ENCODE data around the gene NXN.
"Not testable (repeated sequence)": the region's sequence is repeated elsewhere in the genome, so short reads cannot be mapped to it uniquely, and the experiment has no call there.

NXN gene

DNA sequence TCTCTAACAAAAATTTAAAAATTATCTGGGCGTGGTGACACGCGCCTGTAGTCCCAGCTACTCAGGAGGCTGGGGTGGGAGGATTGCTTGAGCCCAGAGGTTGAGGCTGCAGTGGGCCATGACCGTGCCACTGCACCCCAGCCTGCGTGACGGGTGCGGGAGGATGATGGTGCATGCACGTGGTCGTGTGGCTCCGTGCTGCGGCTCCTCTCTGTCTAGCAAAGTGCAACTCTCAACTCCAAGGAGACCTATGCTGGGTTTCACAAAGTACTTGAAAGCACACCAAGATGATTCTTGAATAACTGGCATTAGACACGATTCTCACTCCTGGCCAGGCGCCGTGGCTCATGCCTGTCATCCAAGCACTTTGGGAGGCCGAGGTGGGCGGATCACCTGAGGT, 25.8 kb downstream of the NXN start:
- DNase-seq (ENCODE audit: low spot score): no peak

DNA sequence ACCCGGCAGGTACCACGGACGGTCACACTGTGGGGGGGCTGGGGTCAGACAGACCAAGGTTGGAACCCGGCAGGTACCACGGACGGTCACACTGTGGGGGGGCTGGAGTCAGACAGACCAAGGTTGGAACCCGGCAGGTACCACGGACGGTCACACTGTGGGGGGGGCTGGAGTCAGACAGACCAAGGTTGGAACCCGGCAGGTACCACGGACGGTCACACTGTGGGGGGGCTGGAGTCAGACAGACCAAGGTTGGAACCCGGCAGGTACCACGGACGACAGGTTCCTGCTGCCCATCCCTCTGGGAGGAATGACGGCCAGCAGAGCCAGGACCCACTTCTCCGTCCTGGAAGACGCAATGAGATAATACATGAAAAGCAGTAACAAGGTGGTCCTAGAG, 27.0 kb downstream of the NXN start:
- not testable (repeated sequence) for DNase-seq (ENCODE audit: low spot score)

DNA sequence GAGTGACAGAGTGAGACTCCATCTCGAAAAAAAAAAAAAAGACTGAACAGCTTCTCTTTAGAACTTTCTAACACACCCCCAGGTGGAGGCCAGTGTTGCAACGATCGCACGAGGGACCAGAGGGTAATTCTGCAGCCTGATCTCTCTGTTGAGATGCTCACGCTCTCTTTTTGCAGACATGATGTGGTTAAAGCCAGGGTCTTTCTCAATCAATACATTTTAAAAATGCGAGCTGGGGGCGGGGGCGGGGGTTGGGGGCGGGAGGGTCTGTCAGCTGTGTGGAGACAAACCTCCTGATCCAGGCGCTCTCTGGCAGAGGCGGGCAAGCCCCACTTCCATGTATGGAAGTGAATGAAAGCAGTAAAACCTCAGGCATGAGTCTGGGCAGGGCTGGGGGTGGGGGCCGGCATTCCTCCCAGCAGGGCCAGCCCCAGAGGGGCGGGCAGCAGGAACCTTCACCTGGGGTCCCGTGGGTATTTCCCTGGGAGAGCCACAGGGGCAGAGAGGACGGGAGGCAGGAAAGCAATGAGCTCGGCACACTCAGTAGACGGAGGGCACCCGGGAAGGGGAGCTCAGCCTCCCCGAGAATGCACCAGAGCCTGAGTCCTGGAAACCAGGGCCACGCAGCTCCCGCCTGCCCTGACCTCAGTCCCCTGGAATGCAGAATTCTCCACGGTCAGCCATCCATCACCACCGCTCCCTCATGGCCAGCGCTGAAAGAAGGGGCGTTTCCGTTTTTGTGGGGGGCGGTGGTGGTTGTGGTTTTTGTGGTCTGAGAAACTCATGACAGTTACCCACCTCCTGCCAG, 28.0 kb downstream of the NXN start:
- DNase-seq (ENCODE audit: low spot score): peak; percentile 99

DNA sequence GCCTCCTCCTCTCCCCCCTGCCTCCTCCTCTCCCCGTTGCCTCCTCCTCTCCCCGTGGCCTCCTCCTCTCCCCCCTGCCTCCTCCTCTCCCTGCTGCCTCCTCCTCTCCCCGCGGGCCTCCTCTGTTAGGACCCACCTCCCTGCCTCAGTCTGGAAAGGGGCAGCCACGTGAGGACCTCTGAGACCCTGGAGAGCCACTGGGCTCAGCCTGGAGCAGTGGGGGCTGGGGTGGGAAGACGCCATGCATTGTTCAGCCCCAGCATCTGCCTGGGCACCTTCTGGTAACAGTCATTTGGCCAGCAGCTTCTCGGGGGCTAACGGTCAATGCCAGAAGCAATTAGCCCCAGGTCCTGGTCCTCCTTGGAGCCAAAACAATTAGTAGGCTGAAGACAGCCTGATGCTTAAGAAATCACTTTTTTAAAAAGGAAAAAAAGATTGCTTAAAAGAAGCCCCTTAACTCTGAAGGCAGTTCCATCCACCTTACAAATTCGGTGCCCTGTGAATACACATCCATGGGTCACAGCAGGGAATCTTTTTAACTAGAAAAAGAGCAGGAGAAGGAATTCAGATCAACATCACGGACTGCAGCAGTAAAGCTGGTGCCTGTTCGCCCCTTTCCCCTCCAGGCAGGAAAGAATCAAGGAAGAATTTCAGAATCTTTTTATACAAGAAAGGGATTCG, 29.8 kb downstream of the NXN start:
- peak; percentile 71 for DNase-seq (ENCODE audit: low spot score)

DNA sequence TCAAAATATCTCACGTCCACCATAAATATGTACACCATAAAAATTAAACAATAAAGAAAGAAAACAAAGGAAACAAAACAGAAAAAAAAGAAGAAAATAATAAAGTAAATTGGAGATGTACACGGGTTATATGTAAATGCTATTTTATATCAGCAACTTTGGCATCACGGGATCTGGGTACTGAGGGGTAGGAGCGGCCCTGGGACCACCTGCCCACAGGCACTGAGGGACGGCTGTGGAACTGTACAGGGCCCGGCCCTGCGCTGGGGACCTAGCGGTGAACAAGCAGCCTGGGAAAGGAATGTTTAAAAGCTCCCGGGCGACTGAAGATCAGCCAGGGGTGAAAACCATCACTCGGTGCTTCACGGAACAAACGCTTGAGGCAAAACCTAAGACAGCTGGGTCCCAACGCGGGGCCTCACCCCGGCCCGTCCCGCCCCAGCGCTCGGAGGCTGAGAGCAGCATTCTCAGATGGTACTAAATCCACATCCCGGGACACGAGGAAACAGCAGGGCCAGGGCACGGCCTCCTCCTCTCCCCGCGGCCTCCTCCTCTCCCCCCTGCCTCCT, 31.2 kb downstream of the NXN start:
- DNase-seq (ENCODE audit: low spot score): peak; percentile 38

DNA sequence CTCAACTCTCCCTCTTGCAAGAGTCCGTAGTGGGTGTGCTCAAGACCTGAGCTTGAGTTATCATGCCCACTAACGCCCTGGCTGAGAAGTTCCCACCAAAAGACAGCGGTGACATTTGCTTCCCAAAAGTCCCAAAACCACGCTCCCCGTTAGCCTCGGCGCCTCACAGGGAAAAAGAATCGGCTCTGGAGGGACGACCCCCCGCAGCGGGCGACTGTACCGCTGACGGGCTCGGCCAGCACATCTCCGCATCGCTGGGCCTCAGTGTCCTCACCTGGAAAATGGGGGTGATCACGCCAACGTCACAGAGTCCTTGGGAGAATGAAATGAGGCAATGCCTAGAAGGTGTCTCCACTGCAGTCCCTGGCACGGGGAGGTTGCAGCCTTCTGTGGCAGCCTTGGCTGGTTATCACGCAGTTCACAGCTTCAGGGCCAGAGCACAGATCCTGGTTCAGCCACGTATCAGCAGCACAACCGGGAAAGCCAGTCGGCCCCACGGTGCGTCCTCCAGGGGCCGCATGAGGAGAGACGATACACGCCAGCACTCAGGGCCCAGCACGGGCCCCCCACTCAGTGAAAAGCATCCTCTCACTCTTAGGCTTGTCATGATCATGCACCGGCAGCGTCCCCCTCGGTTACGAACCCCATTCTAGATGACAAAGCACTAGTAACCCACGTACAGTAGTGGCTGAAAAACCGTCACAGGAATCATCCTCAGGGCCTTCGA, 32.9 kb downstream of the NXN start:
- no peak for DNase-seq (ENCODE audit: low spot score)

DNA sequence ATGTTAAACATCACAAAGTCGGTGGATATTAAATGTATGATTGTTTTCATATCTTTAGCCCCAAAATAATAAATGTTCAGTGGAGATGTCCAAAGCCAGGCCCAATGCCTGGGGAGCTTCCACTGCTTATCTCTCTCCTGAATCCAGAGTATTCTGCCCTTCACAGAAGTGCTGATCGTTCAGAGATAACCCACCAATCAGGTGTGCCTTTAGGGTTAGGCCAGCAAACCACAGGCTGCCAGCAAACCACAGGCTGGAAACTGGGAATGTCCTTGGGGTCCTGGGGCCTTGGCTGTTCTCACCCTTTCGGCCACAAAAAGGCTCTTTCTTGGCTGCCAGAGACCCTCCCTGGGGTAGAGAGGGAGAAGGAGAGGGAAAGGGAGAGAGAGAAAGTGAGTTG, 33.9 kb downstream of the NXN start:
- DNase-seq (ENCODE audit: low spot score): peak; percentile 10

DNA sequence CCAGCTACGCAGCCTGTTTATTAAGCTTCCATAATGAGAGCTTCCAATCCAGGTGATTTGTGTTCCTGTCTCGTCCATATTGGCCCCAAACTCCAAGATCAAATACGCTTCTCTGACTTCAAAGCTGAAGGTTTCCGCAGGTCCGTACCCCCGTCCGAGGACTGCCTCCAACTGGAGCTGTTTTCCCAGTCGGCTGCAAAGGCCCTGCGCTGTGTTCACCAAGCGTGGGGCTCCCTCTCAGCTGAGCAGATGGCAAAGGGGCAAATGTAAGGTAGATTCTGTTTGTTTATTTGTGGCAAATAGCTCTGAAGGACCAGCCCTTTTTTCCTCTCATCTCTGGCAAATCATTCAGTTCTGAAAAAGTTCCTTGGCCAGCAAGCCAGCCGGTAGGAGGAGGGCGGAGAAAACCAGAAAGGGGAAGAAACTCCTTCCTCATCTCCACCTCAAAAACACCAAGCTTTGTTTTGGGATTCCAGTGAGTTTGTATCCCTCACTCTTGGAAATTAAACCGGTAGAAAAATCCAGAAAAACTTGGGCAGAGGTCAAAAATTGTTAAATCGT, 35.2 kb downstream of the NXN start:
- no peak for DNase-seq (ENCODE audit: low spot score)

DNA sequence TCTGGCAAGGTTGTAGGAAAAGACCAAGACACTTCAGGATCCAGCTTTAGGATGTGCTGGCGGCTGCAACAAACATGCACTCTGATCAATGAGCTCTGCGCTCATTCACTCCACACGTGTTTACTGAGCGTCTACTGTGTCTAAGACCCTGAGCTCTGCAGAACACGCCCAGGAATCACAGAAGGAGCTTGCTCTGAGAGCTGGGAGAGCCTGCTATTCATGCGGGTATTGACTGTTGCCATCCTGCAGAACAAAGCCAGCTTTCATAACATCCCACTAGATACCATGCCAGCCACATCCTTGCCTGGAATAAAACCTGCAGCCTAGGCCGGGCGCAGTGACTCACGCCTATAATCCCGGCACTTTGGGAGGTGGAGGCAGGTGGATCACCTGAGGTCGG, 44.1 kb downstream of the NXN start:
- DNase-seq (ENCODE audit: low spot score): no peak

DNA sequence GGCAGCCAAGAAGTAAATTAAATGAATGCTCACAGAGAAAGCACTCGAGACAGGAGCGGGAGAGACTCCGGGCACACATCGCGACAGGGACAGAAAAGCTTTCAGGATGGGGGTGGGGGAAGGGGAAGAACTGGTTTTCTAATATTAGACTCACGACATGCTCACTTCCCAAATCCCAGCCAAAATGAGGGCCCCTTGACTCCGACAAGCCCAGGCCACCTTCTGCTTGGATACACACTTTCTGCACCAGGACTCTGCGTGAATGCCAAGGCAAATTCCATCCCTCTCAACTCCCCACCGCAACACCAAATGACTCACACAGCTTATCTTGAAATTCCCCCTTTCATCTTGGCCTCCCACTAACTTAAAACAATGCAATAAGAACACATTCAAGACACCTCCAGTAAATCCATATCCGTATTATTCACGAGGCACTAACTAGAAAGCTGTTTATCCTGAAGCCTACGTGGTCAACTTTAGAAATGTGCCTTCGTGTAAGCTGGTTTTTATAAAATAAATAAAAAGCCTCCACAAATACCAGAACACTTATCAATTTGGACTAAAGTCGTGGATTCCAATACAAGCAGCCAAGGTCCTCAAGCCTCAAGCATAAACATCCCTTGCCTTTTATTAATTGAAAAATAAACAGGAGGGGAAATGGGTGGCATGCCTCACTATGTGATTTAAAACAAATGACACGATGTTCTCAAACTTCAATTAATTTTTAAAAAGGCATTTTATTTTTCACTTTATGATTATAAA, 46.1 kb downstream of the NXN start:
- DNase-seq (ENCODE audit: low spot score): peak; percentile 64

DNA sequence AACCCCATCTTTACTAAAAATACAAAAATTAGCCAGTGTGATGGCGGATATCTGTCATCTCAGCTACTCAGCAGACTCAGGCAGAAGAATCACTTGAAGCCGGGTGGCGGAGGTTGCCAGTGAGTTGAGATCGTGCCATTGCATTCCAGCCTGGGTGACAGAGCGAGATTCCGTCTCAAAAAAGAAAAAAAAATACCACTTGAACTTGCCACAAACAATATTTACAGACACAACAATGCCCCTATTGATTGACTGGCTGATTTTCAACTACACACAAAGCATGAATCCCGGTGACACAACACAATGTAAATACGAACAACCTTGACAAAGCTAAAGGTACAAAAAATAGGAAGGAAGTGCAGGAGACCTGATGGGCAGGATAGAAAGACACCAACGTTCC, 49.3 kb downstream of the NXN start:
- no peak for DNase-seq (ENCODE audit: low spot score)

DNA sequence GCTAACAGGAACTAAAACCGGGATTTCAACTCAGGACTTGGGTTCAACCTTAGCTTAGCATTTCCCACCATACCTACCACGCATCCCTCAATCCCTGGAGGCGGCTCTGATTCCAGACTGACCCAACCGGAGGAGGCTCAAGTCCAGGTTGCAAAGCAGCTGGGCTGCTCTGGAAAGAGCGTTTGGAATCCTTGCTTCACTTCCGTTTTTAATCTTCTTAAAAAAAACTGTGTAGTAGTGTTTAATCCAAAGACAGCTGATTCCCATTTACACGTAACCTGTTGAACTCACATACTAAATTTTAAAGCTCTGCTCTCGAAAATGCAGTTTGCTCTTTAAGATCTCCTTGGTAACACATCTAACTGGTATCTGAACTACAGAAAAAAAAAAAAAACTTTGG, 50.0 kb downstream of the NXN start:
- DNase-seq (ENCODE audit: low spot score): no peak

DNA sequence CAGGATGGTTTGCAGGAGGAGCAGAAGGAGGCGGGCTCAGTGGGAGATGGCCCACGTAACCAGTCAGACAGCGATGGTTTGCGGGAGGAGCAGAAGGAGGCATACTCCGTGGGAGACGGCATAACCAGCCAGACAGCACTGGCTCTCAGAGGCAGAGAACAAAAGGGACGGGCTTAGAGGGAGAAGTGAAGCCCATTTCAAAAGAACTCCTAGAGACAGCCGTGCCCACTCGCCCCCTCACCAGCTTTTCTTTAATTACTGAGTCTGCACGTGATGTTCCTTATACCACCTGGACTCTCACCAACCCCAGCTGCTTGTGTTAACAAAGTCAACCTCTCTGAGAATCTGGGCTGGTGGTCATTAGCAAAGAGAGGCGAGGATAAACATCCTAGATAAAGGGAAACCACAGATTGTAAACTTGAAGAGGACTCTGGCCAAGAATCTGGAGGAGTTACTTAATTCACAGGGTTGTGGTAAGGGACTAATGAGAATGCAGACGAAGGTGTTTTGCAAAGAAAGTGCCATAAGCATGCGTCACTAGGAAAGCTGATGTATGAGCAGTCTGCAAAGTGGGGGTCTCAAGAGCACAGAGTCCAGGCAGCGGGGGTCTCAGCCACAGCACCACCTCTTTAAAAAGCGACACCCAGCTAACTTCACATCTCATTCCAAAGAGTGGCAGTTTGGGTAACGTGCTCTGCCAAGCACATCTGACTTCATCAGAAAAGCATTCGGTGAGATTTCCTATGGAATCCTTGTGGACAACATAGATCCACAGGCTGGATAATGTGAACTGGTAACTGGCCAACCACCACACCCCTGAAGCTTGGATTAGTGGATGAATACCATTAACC, 51.7 kb downstream of the NXN start:
- DNase-seq (ENCODE audit: low spot score): no peak

DNA sequence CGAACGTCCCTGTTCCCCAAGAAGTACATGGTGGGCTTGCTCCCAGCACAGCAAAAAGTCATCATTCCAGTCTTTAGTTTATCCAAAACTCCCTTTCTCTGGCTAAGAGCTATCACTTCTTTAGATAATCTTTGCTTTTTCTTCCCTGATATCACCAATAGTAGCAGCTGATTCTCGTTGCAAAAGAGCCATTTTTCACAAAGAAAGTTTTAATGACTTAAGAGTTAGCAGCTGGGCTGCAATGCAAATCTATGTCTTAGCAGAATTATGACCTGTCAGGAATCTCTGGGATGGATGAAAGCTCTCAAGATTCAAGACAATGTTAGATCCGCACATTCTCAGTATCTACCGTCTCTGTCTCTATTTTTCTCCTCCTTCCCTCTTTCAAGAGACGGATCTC, 53.8 kb downstream of the NXN start:
- DNase-seq (ENCODE audit: low spot score): no peak

DNA sequence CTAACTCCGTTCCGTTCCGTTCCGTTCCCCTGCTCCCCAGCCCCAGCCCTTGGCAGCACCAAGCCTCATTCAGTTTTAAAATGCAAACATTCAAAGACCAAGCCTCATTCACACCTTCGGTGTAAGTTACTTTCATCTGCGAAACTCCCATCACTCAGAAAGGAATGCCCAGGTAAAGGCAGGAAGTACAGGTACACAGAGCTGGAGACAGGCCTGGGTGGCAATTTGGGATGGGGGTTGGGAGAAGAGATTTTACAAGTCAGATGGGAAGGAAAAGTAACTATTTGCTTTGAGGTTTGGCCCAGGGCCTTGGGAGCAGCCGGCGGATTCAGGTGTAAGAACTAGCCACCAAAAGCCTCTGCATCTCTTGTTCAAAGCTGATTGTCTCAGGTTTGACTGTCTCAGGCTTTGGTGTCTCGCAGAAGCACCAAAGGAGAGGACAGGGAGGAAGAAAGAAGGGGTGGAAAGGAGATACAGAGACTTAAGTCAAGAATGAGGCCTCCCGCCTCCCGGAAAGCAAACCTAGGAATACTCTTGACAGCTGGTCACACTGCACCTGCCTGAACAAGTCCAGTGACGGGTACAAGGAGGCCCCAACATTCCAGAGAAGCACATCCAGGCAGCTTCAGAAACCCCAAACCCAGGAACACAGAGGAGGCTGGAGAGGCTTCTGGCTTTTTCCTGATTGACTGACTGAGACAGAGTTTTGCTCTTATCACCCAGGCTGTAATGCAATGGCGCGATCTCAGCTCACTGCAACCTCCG, 54.7 kb downstream of the NXN start:
- no peak for DNase-seq (ENCODE audit: low spot score)

DNA sequence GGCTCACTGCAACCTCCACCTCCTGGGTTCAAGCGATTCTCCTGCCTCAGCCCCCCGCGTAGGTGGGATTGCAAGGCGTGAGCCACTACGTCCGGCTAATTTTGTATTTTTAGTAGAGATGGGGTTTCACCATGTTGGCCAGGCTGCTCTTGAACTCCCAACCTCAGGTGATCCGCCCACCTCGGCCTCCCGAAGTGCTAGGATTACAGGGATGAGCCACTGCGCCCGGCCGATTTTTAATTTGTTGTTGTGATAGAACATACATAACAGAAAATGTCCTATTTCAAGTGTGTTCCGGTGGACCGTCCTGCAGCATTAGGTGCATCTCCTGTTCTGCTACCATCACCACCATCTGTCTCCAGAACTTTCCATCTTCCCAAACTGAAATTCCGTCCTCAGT, 55.3 kb downstream of the NXN start:
- DNase-seq (ENCODE audit: low spot score): not testable (repeated sequence)

DNA sequence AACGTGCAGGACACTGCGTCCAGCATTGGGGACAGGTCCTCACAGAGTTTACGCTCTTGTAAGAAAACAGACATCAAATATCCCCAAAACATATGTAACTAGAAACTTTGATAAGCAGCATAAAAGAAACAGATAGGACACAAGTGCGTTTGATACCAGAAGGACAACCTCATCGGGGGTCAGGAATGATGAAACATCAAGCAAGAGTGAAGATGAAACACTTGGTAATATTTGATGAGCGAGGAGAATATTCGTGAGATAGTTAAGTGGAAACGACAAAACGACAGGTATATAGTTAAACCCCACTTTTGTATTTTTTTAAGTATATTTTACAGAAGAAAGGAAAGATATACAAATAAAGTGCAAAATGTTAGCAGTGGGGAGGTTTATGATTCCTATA, 55.9 kb downstream of the NXN start:
- DNase-seq (ENCODE audit: low spot score): no peak

DNA sequence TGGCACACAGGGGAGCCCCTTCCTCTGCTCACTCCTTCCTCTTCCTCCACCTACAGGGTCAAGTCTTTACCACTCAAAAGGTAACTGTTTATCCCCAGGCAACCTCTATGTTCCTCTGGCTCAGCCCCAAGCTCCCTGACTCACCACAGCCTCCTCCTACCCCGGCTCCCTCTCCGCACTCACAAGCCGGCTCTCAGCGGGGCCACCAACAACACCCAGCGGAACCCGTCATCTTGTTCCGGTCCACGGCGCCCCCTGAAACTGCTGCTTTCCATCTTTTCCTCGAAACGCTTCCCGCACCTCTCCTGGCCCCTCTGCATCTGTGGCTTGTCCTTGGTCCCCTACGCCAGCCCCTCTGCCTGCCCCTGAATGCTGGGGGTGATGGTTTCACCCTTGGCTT, 58.4 kb downstream of the NXN start:
- DNase-seq (ENCODE audit: low spot score): no peak

DNA sequence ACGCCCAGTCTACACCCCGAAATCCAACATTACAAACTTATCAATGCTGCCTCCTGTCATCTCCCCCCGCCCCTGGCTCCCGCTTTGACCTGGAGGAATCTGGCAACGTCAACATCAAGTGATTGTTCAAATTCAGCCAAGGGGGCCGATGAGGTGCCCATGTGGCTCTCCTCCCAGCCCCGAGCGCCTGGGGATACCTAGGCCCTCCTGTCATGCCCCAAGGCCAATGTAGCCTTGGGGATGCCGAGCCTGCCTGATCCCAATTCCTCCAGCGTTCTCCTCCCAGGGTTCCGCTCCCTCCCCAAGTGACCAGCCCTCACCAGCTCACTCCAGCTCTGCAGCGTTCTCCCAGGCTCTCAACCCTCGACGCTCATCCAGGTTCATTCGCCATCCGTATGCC, 59.4 kb downstream of the NXN start:
- no peak for DNase-seq (ENCODE audit: low spot score)

All from iPS-NIHi11 (cell line).